ENCODE results near the gene ABCC4. TPM values are rescaled to one million over a fixed set of nuclear protein-coding genes. Genes with fewer than 3 reads are reported as not detected.

ABCC4 gene
- total RNA-seq, 4 donors from 2014 or later = 5.7 to 23.3 (median 6.9) TPM

DNA sequence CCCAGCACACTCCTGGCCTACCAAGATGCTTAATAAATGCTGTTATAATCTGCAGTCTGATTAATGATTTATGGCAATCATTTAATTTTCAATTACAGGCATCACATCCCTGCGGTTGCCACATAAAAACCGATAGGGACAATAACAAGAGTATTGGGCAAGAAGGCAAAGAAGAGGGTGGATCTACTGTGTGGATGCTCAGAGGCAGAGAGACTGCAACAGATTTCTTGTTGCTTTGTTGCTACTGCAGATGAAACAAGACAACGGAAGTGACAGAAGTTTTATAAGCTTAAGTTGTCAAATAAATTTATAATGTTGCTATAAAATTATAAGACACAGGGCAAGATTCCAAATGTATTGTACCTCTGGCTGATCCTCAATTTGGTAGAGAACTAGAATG is 154.8 kb downstream of the ABCC4 start:
- TF ChIP-seq CTCF (IDR thresholded peaks at IDR 0.05) = no peak
- no peak for ATAC-seq (ENCODE audit: low FRiP score)
- no peak for DNase-seq (ENCODE audit: low spot score)

DNA sequence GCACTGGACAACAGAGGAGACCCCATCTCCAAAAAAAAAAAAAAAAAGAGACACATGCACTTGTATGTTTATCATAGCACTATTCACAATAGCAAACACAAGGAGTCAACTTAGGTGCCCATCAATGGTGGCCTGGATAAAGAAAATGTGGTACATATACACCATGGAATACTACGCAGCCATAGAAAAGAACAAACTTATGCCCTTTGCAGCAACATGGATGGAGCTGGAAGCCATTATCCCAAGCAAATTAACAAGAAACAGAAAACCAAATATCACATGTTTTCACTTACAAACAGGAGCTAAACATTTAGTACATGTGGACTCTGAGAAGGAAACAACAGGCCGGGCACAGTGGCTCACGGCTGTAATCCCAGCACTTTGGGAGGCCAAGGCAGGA is 155.7 kb downstream of the ABCC4 start:
- ATAC-seq (ENCODE audit: low FRiP score) (no peak), DNase-seq (ENCODE audit: low spot score) (no peak)
- TF ChIP-seq CTCF (IDR thresholded peaks at IDR 0.05) = no peak

DNA sequence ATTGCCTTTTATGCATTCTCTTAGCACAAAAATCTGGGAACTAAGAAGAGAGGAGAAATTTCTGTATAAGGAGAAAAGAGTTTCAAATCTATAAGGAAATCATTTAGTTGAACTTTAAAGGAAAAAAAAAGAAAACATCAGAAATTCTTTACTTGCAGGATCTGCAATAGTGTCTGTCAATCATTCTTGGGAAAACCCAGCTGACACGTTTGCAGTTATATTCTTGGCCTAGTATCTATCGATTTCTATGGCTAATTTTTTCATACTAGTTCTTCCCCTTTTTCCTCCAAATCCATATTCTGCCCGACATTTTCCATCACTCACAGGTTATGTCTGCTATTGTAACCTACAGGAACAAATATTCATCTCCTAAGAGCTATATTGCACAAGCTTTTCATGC is 160.7 kb downstream of the ABCC4 start:
- ATAC-seq (ENCODE audit: low FRiP score) (no peak), DNase-seq (ENCODE audit: low spot score) (no peak)
- TF ChIP-seq CTCF (IDR thresholded peaks at IDR 0.05) = no peak

DNA sequence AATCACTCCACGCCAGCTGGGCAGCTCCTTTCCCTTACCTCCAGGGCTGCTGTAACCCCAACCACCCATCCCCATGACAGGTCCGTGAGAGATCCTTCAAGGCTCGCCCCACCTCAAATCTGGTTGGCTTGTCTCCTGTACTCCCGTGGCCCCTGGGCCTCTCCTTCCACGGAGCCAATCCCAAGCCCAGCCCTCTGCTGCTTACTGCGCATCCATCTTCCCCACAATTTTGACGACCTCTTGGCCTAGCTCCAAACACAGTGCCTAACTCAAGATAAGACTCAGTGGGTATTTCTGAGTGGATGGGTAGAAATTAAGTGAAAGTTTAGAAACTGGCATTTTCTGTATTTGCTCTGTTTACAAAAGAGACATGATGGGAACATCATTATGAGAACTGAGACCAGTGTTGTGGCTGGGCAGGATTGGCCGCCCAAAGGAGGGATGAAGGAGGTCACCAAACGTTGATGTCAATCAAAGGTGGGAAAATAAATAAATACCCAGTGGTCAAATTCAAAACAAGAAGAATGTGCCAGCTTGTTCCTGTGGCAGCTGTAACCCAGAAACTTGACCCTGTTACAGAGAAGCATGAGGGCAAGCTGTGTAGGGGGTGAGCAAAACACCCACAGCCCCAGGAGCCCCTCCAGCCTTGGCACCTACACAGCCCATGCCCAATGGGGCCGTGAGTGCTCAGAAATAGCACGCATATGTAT is 162.2 kb downstream of the ABCC4 start:
- no peak for TF ChIP-seq CTCF (IDR thresholded peaks at IDR 0.05)
- no peak for DNase-seq (ENCODE audit: low spot score)
- ATAC-seq (ENCODE audit: low FRiP score) = no peak

- TF ChIP-seq CTCF (IDR thresholded peaks at IDR 0.05) = no peak
- ATAC-seq (ENCODE audit: low FRiP score) (no peak), DNase-seq (ENCODE audit: low spot score) (no peak)
These were observed 164.2 kb downstream of the ABCC4 start for GRCh38 chr13:95137096-95137495.

DNA sequence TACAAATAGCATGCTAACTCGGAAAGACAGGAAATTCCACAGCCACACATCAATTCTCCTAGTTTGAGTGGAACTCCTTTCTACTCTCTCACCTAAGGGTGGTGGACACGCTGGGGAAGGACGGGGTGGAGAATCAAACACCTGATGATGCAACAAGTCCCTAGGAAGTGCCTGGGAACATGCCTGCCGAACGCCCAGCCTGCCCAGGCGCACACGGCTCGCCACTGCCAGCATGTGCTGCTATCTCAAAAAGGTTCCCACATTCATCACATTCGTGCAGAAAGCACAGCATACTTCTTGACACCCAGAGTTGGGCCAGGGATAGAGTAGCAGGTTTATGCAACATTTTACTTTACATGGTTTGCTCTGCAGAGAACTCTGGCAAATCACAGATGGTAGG is 164.6 kb downstream of the ABCC4 start:
- DNase-seq (ENCODE audit: low spot score) (no peak), ATAC-seq (ENCODE audit: low FRiP score) (no peak)
- no peak for TF ChIP-seq CTCF (IDR thresholded peaks at IDR 0.05)

- DNase-seq (ENCODE audit: low spot score) = no peak
- ATAC-seq (ENCODE audit: low FRiP score) = no peak
These were observed 167.8 kb downstream of the ABCC4 start for GRCh38 chr13:95133498-95133897.

More at GRCh38 chr13:95133498-95133897, 167.8 kb downstream of the ABCC4 start:
- no peak for TF ChIP-seq CTCF (IDR thresholded peaks at IDR 0.05)
